Measurements from ENCODE around the gene JAKMIP1.

JAKMIP1 gene

GRCh38 chr4:6114601-6115000 lies 85.7 kb downstream of the JAKMIP1 start:
- no peak overlapping the region for H3K4me3 ChIP-seq (ENCODE audit: low read depth, low read length)
- no peak for TF ChIP-seq CTCF (conservative IDR thresholded peaks at IDR 0.05; ENCODE audit: low read depth, low read length)
- no peak for DNase-seq (ENCODE audit: low read depth)

- no peak overlapping the region for H3K4me3 ChIP-seq (ENCODE audit: low read depth, low read length)
- DNase-seq (ENCODE audit: low read depth): no peak
- no peak for TF ChIP-seq CTCF (conservative IDR thresholded peaks at IDR 0.05; ENCODE audit: low read depth, low read length)
Measured at GRCh38 chr4:6114181-6114580, 86.2 kb downstream of the JAKMIP1 start.

GRCh38 chr4:6113641-6114040 lies 86.7 kb downstream of the JAKMIP1 start:
- H3K4me3 ChIP-seq (ENCODE audit: low read depth, low read length): no peak overlapping the region
- no peak for TF ChIP-seq CTCF (conservative IDR thresholded peaks at IDR 0.05; ENCODE audit: low read depth, low read length)
- no peak for DNase-seq (ENCODE audit: low read depth)

GRCh38 chr4:6112606-6113290 lies 87.6 kb downstream of the JAKMIP1 start:
- no peak for TF ChIP-seq CTCF (conservative IDR thresholded peaks at IDR 0.05; ENCODE audit: low read depth, low read length)
- H3K4me3 ChIP-seq (ENCODE audit: low read depth, low read length): no peak overlapping the region
- no peak for DNase-seq (ENCODE audit: low read depth)

- TF ChIP-seq CTCF (conservative IDR thresholded peaks at IDR 0.05; ENCODE audit: low read depth, low read length): no peak
- H3K4me3 ChIP-seq (ENCODE audit: low read depth, low read length): no peak overlapping the region
- no peak for DNase-seq (ENCODE audit: low read depth)
Measured at GRCh38 chr4:6111354-6111960, 88.9 kb downstream of the JAKMIP1 start.

GRCh38 chr4:6110681-6111353 lies 89.5 kb downstream of the JAKMIP1 start:
- H3K4me3 ChIP-seq (ENCODE audit: low read depth, low read length): no peak overlapping the region
- DNase-seq (ENCODE audit: low read depth): no peak
- no peak for TF ChIP-seq CTCF (conservative IDR thresholded peaks at IDR 0.05; ENCODE audit: low read depth, low read length)

All from choroid plexus epithelial cell (primary cell).